HG02981 (cell line): ENCODE data around the gene BRI3.

Experiments used
- ATAC-seq: cut with Tn5 transposase; IDR thresholded peaks from one replicate; pipeline ENCODE4 v1.9.1; 2021; ENCODE audit warnings: mild to moderate bottlenecking, moderate library complexity; ENCODE audit not compliant: unreplicated experiment

BRI3 gene

GRCh38 chr7:98335411-98335977 is 54.0 kb downstream of the BRI3 start:
- no peak for ATAC-seq

GRCh38 chr7:98338441-98338840 is 57.0 kb downstream of the BRI3 start:
- ATAC-seq, result no peak

GRCh38 chr7:98339043-98339442 is 57.6 kb downstream of the BRI3 start:
- ATAC-seq, result no peak

- ATAC-seq, result no peak
Measured at GRCh38 chr7:98341106-98341505, 59.6 kb downstream of the BRI3 start.
